ENCODE data around the gene MAG. TPM values are rescaled to one million over a fixed set of nuclear protein-coding genes. Genes with fewer than 3 reads are reported as not detected.
A peak's percentile ranks its signal among the peaks of the same experiment; 100 is the strongest.

Gene MAG
- total RNA-seq, 1 donor from 2014 or later = not detected

- intact Hi-C loops (cut with DNase I) = loop anchor here (2.0 to 10.0 kb wide), 8 partner anchors 110 to 1473 kb away; partner anchors contain the start of genes COX6B1, IGFLR1, KCTD15 and LIN37
- peak in 1 of 2 donors; percentile 72 for DNase-seq (ENCODE audit: low spot score in 2 of 2)
Observed at GRCh38 chr19:35267353-35267817, 24.6 kb upstream of the MAG start.

GRCh38 chr19:35267818-35268535 is 24.0 kb upstream of the MAG start:
- Histone ChIP-seq H3K36me3 (peaks cover 20 to 24% of the 10 kb centered on the region in 2 donors), H3K27me3 (no peaks in the 10 kb centered on the region), H3K4me1 (peaks cover 7 to 12% of the 10 kb centered on the region in 2 donors), H3K9me3 (no peaks in the 10 kb centered on the region), H3K27ac (peak overlapping the region; percentile 91 to 97), H3K4me3 (peak overlapping the region; percentile 86 to 98)
- DNase-seq (ENCODE audit: low spot score in 2 of 2) = peak in 1 of 2 donors; percentile 84
- intact Hi-C loops (cut with DNase I) = loop anchor here (2.0 to 10.0 kb wide), 9 partner anchors 111 to 1473 kb away; partner anchors contain the start of genes COX6B1, FXYD3, IGFLR1 and KCTD15
- TF ChIP-seq CTCF (IDR thresholded peaks at IDR 0.05) = no peak

More at GRCh38 chr19:35267353-35267817, 24.6 kb upstream of the MAG start:
- Histone ChIP-seq H3K4me3 (peak overlapping the region; percentile 86 to 98), H3K27me3 (no peaks in the 10 kb centered on the region), H3K36me3 (peaks cover 18 to 23% of the 10 kb centered on the region in 2 donors), H3K27ac (peak overlapping the region; percentile 91 to 97), H3K9me3 (no peaks in the 10 kb centered on the region), H3K4me1 (peaks cover 7 to 12% of the 10 kb centered on the region in 2 donors)
- TF ChIP-seq CTCF (IDR thresholded peaks at IDR 0.05) = no peak

- intact Hi-C loops (cut with DNase I) = loop anchor here (2.0 to 10.0 kb wide), 8 partner anchors 111 to 1474 kb away; partner anchors contain the start of genes COX6B1, FXYD3, IGFLR1 and KCTD15
- H3K4me3 ChIP-seq = peak within 1 kb of the TSS; percentile 86 to 98
- H3K9me3 ChIP-seq = no peaks in the 10 kb centered on the region
- peaks cover 26 to 32% of the 10 kb centered on the region in 2 donors for H3K36me3 ChIP-seq
- TF ChIP-seq CTCF (IDR thresholded peaks at IDR 0.05) = no peak
- H3K4me1 ChIP-seq = peaks cover 7 to 12% of the 10 kb centered on the region in 2 donors
- DNase-seq (ENCODE audit: low spot score in 2 of 2) = peak in 1 of 2 donors; percentile 76
- H3K27me3 ChIP-seq = no peaks in the 10 kb centered on the region
- H3K27ac ChIP-seq = peak within 1 kb of the TSS; percentile 91 to 97
Observed at GRCh38 chr19:35268536-35269437, 23.2 kb upstream of the MAG start, which contains the start of gene USF2. USF2 (plus strand) TSS chr19:35268962; CDS start chr19:35269102, 140 bp downstream.

- Histone ChIP-seq H3K4me1 (peaks cover 7 to 12% of the 10 kb centered on the region in 2 donors), H3K27ac (peak overlapping the region; percentile 79 to 97), H3K4me3 (peak overlapping the region; percentile 86 to 98), H3K27me3 (no peaks in the 10 kb centered on the region), H3K9me3 (no peaks in the 10 kb centered on the region), H3K36me3 (peaks cover 34 to 38% of the 10 kb centered on the region in 2 donors)
- DNase-seq (ENCODE audit: low spot score in 2 of 2) = peak in 1 of 2 donors; percentile 87
- peak; percentile 38 to 59 (median 53) for TF ChIP-seq CTCF (IDR thresholded peaks at IDR 0.05)
- intact Hi-C loops (cut with DNase I) = loop anchor here (2.0 to 10.0 kb wide), 8 partner anchors 112 to 1475 kb away; partner anchors contain the start of genes COX6B1, FXYD3, IGFLR1 and KCTD15
Observed at GRCh38 chr19:35269438-35270117, 22.4 kb upstream of the MAG start.

Measured in ascending aorta (tissue), 2 donors.